ENCODE data around the gene CHAF1A.
A peak's percentile ranks its signal among the peaks of the same experiment; 100 is the strongest.

Gene CHAF1A

DNA sequence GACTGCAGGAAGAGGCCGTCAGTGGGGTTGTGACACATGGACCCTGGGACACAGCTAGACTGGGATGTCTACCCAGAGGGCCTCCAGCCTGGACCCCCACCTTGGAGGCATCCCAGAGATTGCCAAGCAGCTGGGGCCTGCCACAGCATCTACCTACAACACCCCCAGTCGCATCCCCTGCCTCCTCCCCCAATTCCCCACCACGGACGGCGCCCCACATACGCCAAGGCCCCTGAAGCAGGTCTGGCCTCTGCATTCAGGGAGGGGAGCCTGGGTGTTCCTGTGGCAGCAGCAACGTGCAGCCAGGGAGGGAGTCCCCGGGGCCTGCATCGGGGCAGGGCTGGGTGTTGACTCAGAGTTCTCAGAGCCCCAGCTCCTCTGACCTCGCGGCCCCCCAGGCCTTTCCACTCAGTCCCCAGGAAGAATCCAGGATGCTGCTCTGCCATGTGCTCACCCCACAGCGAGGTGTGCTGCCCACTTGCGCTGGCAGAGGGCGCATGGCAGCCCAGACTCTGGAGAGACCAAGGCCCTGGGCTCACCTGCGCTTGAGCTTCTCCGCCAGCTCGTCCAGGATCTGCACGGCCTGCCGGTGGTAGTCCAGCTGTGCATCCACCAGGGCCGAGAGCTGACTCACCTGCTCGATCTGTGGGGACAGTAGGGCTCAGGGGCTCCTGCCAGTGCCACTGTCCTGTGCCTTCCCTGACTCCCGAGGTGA, 39.5 kb upstream of the CHAF1A start:
- DNase-seq (no peak), ATAC-seq (peak; percentile 29)
- Mint-ChIP-seq H3K9me3 (no peaks in the 10 kb centered on the region), H3K27me3 (no peaks in the 10 kb centered on the region), H3K4me1 (peaks cover 18% of the 10 kb centered on the region), H3K4me3 (no peak overlapping the region), H3K27ac (no peak overlapping the region)

DNA sequence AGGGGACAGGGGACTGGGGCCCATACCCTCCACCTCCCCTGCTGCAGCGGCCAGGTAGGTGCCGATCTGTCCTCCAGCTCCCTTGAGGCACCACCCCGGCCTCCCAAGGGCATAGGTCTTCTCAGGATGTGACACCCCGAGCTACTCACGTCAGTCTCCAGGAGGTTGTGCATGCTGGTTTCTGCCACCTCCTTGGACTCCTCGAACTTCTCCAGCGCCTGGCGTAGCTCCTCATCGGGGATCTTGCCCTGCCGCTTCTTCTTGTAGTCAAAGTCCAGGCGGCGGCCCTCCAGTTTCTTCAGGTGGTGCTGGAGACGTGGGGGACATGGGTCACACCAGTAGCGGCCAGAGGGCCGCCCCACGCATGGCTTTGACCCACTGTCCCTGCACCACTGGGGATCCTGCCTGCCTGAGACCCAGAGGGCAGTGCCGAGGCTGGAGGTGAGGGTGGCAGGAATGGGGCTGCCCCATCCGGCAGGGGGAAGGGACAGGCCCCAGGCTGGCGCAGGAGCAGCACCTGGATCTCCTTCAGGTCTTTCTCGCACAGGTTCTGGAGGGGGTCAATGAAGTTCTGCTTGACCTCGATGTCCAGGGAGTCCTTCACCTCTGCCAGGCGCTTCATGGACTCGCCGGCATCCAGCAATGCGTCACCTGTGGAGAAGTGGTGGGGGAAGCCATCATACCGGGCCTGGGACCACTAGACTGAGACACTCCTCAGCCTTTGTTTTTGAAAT, 38.7 kb upstream of the CHAF1A start:
- ATAC-seq, result no peak
- Mint-ChIP-seq H3K27me3 (no peaks in the 10 kb centered on the region), H3K4me1 (peaks cover 26% of the 10 kb centered on the region), H3K27ac (peak overlapping the region; percentile 46 to 85), H3K4me3 (no peak overlapping the region), H3K9me3 (no peaks in the 10 kb centered on the region)
- DNase-seq, result no peak

- Mint-ChIP-seq H3K27ac (peak overlapping the region in 1 of 2 donors; percentile 76), H3K9me3 (no peaks in the 10 kb centered on the region), H3K27me3 (no peaks in the 10 kb centered on the region), H3K4me1 (peaks cover 40% of the 10 kb centered on the region), H3K4me3 (no peak overlapping the region)
- ATAC-seq (no peak), DNase-seq (no peak)
Measured at GRCh38 chr19:4365341-4365740, 37.1 kb upstream of the CHAF1A start.

DNA sequence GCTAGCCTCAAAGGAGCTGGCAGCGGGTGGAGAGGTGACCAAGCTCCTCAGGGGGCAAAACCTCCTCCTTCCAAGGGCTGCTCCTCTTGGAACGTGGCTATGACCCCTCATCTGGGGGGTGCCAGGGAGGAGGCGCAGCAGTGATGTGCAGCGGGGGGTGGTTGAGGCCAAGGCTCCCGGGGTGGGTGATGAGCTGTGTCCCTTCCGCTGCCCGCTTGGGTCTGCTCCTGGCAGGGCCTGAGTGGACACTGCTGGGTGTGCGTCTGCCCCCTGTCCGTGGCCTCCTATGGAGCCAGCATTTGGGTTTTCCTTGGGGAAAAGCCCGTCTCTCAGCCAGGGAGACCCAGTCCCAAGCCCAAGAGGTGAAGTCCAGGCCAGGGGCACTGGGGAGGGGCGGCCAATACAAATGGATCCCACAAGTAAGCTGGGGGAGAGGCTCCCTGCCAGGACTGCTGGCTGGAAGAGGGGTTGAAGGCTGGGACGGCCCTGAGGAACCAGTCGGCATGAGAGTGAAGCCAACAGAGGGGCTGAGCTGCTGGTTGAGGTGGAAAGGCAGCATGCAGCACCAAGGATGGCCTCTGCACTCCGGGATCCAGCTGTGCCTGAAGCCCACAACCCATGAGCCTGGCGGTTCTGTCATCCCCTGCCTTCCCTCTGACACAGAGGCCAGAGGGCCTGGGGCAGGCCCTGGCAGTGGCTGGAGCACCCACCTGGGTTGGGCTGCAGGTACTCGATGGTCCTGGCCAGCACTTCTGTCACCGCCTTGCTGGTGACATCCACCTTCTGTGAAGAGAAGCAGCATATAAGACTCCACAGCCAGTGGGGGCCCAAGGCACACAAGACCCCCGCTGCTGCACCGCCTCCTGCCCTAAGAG, 36.4 kb upstream of the CHAF1A start:
- Mint-ChIP-seq H3K27me3 (no peaks in the 10 kb centered on the region), H3K4me3 (no peak overlapping the region), H3K27ac (peak overlapping the region in 1 of 2 donors; percentile 82), H3K4me1 (peaks cover 40% of the 10 kb centered on the region), H3K9me3 (no peaks in the 10 kb centered on the region)
- ATAC-seq (no peak), DNase-seq (no peak)

DNA sequence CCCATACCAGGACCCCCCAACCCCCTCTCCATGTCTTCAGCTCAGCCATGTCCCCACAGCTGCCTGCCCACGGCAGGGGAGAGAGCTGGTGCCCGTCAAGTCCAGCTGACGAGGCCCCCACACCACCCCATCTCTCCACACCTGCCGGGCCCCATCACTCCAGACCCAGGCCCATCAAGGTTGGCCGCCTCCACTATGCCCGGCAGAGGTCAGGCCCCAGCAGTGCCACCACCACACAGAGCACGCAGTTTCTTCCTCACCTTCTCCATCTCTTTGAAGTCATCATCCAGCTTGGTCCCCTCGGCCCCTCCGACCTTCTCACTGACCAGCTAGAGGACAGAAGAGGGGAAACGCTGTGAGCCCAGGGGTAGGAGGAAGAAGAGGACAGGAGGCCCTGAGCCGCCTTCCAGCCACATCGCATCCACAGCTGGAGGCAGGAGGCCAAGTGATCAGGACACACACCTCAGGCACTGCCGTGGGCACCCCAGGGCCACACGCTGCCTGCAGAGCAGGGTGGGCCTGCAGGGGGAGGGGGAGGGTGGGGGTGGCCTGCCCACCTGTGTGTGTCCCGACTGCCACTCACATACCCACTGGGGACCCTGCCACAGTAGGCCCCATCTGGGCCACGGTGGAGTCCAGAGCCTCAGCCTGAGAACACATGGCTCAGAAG, 35.6 kb upstream of the CHAF1A start:
- no peaks in the 10 kb centered on the region for H3K27me3 Mint-ChIP-seq
- peak overlapping the region in 1 of 2 donors; percentile 82 for H3K27ac Mint-ChIP-seq
- ATAC-seq (no peak), DNase-seq (no peak)
- H3K4me3 Mint-ChIP-seq, result no peak overlapping the region
- no peaks in the 10 kb centered on the region for H3K9me3 Mint-ChIP-seq
- peaks cover 47% of the 10 kb centered on the region for H3K4me1 Mint-ChIP-seq

DNA sequence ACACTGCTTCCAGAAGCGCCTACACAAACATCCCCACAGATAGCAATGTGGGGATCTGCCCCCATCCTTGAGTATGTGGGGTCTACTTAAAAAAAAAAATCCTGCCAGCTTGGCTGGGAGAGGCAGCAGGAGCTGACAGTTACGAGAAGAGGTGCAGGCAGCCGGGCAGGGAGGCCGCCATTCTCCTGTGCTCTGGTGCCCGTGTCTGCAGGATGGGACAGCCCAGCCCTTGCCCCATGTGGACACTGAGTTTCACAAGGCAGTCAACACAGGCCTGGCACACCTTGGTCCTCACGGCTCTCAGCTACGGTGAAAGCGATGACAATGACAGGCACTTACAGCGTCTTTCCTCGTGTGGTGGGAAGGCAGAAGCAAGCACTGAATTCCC, 35.1 kb upstream of the CHAF1A start:
- H3K4me3 Mint-ChIP-seq, result no peak overlapping the region
- DNase-seq, result no peak
- peaks cover 52% of the 10 kb centered on the region for H3K4me1 Mint-ChIP-seq
- no peaks in the 10 kb centered on the region for H3K27me3 Mint-ChIP-seq
- no peaks in the 10 kb centered on the region for H3K9me3 Mint-ChIP-seq
- no peak for ATAC-seq
- peak overlapping the region in 1 of 2 donors; percentile 19 for H3K27ac Mint-ChIP-seq

- peak overlapping the region; percentile 15 to 80 for H3K27ac Mint-ChIP-seq
- no peak for ATAC-seq
- H3K4me1 Mint-ChIP-seq, result peaks cover 56% of the 10 kb centered on the region
- no peaks in the 10 kb centered on the region for H3K9me3 Mint-ChIP-seq
- no peak overlapping the region for H3K4me3 Mint-ChIP-seq
- H3K27me3 Mint-ChIP-seq, result no peaks in the 10 kb centered on the region
- DNase-seq, result no peak
Measured at GRCh38 chr19:4367781-4368127, 34.7 kb upstream of the CHAF1A start.

DNA sequence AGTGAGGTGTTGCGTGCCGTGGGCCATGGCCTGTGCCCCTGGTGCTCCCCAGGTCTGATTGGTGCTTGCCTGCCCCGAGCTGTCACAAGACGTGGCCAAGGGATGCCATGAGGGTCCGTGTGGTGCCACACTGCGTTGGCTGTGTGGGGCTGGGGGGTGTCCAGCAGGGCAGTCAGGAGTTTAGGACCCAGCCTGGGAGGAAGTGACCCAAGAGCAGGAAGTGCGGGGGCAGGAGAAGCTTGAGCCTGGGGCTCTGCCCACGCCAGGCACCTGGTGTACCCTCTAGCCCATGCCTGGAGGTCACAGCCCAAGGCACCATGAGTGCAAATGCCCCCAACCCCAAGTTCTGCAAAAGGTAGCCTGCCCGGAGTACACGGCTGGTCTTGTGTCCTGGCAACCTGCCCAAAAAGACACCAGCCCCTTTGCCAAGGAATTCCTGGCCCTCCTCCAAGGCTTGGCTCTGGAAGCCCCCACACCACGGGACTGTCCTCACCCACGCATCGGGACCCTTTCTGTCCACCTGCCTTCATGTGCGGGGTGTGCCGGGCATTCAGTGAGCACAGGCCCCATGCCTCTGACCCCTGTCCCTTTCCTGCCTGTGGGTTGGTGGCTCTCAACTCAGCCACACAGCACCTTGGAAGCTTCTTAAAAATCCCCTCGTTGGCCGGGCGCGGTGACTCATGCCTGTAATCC, 34.2 kb upstream of the CHAF1A start:
- DNase-seq (peak in 1 of 2 donors; percentile 23), ATAC-seq (no peak)
- Mint-ChIP-seq H3K4me1 (peaks cover 61% of the 10 kb centered on the region), H3K9me3 (no peaks in the 10 kb centered on the region), H3K4me3 (peak overlapping the region; percentile 60 to 78), H3K27ac (peak overlapping the region; percentile 80 to 98), H3K27me3 (no peaks in the 10 kb centered on the region)

DNA sequence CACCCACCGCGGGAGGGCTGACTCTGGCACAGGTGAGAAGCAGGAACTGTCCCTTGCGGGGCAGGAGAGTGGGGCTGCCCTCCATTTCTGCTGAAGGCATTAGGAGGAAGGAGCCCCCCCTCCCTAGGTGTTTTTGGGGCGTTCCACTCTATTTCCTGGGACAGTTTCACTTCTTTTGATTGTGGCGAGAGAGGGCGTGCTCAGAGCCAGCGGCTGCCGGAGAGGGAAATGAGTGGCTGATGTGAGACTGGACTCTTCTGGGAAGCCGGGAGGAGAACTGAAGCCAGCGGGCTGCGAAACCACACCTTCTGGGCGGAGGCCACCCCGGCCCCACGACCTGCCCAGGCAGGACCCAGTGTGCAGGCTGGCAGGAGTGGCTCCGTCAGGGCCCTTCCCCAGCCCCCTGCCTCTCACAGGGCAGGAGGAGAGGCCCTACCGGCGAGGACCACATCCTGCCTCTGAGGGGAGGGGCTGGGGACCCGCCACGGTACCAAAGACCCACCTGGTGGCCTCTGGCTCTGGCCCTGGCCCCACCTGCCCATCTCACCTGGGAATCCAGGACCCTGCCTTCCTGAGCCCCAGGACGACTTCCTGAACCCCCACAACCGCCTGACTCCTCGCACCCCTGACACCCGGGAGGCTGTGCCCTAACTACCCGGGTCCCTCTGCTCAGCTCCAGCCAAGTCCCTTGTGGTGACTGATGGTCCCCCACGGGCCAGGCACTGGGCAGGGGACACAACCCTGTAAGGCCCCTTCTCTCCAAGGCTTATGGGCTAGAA, 33.1 kb upstream of the CHAF1A start:
- Mint-ChIP-seq H3K27ac (peak overlapping the region; percentile 93 to 98), H3K4me1 (peaks cover 71% of the 10 kb centered on the region), H3K27me3 (no peaks in the 10 kb centered on the region), H3K9me3 (no peaks in the 10 kb centered on the region), H3K4me3 (peak overlapping the region; percentile 74 to 78)
- peak; percentile 75 to 92 for DNase-seq
- ATAC-seq, result peak; percentile 90

DNA sequence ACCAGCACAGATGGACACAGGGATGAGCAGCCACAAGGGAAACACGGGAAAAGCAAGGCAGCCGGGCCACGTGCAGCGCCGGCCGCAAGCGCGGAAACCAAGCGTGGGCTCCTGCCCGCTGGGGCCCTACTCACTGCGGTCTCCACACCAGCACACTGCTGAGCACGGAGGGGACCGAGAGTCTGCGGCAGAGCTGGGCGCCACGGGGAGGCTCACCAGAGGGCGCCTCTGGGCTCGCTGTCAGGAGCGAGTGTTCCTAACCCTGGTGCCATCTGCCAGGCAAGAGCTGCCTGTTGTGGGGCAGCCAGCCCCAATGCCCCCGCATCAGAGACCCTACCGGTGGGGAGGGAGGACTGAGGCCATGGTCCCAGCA, 32.6 kb upstream of the CHAF1A start:
- H3K27me3 Mint-ChIP-seq, result no peaks in the 10 kb centered on the region
- ATAC-seq (peak; percentile 83), DNase-seq (peak; percentile 74 to 82)
- peak overlapping the region; percentile 60 to 93 for H3K27ac Mint-ChIP-seq
- H3K4me3 Mint-ChIP-seq, result peak overlapping the region; percentile 74 to 78
- H3K9me3 Mint-ChIP-seq, result no peaks in the 10 kb centered on the region
- H3K4me1 Mint-ChIP-seq, result peaks cover 73% of the 10 kb centered on the region

DNA sequence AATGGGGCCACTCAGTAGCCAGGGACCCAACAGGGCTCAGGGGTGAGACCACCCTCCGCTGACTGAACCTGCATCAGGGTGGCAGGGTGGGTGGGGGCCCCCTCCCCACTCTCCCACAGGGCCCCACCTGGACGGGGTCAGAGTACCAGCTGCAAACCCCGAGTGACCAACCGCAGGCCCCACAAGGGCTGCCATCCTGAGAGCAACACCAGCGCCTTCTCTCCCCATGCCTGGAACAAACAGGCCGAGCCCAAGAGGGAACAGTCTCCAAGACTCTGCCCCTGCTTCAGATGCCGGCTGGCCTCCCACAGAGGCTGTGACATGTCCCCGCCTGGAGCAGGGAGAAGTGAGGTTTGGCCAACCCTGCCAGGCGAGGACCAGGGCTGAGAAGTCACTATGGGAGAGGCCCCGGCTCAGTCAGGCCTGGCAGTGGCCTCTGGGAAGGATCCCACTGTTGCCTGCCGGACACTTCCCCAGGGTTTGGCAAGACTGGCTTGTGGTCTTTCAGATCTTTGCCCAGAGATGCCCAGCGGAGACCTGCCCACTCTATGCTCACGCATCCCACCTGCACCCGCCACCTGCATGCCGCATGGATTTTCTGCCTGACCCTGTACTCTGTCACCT, 31.9 kb upstream of the CHAF1A start:
- no peaks in the 10 kb centered on the region for H3K27me3 Mint-ChIP-seq
- H3K9me3 Mint-ChIP-seq, result no peaks in the 10 kb centered on the region
- no peak for DNase-seq
- H3K4me3 Mint-ChIP-seq, result peak overlapping the region; percentile 74 to 78
- H3K27ac Mint-ChIP-seq, result peak overlapping the region; percentile 3 to 63
- no peak for ATAC-seq
- peaks cover 80% of the 10 kb centered on the region for H3K4me1 Mint-ChIP-seq

DNA sequence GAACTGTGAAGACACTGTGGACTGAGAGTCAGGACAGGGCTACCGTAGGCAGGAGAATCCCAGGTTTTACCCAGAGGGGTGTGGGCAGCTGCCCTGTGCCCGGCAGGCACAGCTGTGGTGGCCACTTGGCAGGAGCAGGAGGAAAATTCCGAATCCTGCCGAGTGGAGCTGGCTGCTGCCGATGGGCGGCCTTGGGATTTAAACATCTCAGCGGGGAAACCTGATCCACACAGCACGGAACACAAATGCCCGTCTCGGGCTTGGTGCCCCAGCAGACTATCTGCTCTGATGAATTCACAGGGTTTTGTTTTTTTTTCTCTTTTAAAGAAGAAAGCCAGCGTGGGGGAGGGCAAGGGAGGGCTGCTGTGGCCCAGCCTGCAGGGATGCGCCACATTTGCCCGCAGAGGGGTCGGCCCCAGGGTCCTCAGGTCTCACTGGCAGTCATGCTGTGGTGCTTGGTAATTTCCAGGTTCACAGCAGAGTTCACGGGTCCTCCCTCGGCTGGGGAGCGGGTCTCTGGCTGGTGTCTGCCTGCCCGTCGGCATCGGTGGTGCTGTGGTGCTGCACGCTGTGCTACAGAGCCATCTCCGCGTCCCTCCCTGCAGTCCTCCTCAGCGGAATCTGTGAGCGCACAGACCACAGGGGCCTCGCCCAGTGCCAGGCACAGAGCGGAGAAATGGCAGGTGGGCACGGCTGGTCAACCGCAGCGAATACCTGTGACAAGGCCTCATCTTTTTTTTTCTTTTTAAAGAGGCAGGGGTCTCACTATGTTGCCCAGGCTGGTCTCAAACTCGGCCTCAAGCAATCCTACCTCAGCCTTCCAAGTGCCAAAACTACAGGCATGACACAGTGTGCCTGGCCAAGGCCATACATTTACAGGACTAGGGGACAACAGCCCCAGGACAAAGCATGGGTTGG, 30.9 kb upstream of the CHAF1A start:
- Mint-ChIP-seq H3K27me3 (no peaks in the 10 kb centered on the region), H3K4me3 (peak overlapping the region in 1 of 2 donors; percentile 78), H3K4me1 (peaks cover 89% of the 10 kb centered on the region), H3K9me3 (no peaks in the 10 kb centered on the region), H3K27ac (peak overlapping the region; percentile 19 to 40)
- no peak for DNase-seq
- ATAC-seq, result no peak
